Measurements from ENCODE around the gene LCN15. TPM values are rescaled to one million over a fixed set of nuclear protein-coding genes. Genes with fewer than 3 reads are reported as not detected.

LCN15 gene, protein sequence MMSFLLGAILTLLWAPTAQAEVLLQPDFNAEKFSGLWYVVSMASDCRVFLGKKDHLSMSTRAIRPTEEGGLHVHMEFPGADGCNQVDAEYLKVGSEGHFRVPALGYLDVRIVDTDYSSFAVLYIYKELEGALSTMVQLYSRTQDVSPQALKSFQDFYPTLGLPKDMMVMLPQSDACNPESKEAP
- total RNA-seq: not detected in 2 replicates

DNA sequence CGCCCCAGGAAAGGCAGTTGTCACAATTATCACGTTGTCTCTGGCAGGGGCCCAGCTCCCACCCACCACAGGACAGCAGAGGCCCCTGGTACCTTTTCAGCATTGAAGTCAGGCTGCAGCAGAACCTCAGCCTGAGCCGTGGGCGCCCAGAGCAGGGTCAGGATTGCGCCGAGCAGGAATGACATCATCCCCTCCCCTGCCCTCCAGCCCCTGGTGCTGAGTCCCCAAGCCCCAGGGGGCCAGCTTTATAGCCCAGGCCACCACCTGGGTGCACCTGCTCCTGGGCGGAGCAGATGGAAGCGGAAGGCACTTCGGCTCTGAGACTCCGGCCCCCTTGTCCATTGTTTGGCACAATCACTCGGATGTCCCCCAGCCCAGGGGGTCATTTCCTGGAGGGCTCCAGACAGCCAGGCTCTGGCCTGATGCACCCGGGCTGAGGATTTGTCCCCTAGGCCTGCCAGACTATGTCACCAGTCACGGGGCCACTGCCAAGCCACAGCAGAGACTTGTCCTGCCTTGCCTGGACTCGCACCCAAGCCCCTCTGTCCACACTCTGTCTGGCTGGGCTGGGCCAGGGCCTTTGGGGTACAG is at the start of gene LCN15:
TSS of gene LCN15 (minus strand) at position 218 of the 591 bp plus-strand sequence. CDS start at position 188, 30 bp downstream.

DNA sequence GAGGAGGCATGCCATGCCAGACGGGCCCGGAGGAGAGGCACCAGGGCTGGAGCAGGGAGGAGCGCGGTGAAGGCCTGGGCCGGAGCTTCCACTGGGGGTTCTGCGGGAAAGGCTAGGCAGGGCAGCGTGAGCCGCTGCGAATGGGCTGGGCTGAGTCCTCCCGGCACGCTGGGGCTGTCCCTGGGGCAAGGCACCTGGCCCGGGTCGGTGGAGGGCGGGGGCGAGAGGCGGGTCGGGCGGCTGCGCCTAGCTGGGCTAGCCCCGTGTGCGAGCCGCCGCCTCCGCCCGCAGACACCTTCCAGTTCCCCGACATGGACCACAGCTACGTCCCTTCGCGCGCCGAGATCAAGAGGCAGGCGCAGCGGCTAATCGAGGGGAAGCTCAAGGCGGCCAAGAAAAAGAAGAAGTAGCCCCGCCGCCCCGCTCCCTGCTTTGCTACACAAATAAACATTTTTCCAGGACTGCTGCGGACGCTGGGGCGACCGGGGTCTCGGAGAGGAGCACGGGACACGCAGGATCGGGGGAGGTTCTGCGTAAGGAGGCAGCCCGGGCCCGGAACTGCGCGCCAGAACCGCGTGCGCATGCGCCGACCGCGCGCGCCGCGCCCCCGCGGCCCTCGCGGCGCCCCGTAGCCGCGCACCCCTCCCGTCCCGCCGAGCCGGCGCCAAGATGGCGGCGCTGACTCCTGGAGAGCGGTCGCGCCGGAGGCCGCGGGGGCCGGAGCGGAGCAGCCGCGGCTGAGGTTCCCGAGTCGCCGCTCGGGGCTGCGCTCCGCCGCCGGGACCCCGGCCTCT is 43.2 kb upstream of the LCN15 start, which contains the start of gene RABL6:
TSS of gene RABL6 (plus strand) at position 668 of the 794 bp plus-strand sequence. CDS start 249 bp downstream, outside the sequence.

DNA sequence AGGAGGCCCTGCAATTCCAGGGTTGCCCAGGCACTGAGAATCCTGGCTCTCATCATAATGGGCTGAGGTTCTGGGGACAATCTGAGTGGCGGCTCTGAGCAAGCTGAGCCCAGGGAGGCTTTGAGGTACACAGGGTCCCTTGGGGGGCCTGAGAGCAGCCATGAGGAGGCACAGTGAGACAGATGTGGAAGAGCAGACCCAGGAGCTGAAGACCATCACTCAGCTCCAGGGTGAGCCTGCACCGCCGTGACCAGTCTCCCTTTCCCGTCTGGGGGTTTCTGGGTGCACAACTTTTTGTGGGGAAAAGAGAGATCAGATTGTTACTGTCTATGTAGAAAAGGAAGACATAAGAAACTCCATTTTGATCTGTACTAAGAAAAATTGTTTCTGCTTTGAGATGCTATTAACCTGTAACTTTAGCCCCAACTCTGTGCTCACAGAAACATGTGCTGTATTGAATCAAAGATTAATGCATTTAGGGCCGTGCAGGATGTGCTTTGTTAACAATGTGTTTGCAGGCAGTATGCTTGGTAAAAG is 32.0 kb upstream of the LCN15 start, which contains the start of gene CCDC183:
TSS of gene CCDC183 (plus strand) at position 101 of the 537 bp plus-strand sequence. CDS start at position 161, 60 bp downstream.

DNA sequence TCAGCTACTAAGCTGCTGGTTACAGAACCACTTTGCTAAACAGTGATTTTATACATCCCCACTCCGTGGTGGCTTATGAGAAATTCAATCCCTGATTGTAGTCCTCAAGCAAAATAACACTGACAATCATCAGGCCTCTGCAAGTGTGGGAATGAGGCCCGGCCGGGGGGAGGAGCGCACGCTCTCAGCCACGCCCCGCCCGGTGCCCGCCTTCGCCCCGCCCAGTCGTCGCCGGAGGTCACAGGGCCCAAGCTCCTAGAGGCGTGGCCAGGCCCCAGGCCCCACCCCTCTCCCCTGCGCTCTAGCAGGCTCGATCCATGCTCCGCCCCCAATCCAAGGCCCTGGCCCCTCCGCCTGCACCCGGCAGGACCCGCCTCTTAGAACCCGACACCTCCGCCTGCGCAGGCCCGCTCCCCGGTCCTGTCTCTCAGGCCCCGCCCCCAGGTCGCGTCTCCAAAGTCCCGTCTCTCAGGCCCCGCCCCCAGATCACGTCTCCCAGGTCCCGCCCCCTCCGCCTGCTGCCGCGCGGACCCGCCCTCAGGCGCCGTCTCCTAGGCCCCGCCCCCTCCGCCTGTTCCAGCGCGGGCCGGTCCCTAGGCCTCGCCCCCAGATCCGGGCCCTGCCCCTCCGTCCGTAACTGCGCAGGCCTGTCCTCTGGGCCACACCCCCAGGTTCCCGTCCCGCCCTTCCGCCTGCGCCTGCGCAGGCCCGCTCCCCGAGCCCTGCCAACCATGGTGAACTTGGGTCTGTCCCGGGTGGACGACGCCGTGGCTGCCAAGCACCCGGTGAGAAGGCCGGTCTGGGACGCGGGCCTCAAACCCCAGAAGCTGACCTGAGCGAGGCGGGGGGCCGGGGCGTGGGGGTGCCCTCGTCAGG is 26.6 kb upstream of the LCN15 start, which contains the start of gene TMEM141:
TSS of gene TMEM141 (plus strand) at position 705 of the 876 bp plus-strand sequence. CDS start at position 732, 27 bp downstream.

DNA sequence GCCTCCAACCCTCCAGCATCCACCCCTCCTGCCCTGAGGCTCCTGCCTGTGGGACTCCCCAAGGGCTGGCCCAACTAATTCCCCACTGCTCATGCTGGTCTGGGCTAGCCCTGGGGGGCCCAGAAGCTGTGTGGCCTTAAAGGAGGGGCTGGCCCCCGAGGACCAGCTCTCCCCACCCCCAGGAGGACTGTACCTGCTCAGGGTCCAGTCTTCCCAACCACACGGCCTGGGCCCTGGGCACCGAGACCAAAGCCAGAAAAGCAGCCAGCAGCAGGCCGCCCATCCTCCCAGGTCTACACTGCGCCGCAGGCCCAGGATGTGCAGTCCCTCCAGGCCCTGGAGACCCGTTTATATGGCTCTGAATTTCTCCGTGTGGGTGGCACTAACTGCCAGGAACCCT is 16.1 kb downstream of the LCN15 start, which contains the start of gene LCN6:
TSS of gene LCN6 (minus strand) at position 325 of the 400 bp plus-strand sequence. CDS start at position 283, 42 bp downstream.

DNA sequence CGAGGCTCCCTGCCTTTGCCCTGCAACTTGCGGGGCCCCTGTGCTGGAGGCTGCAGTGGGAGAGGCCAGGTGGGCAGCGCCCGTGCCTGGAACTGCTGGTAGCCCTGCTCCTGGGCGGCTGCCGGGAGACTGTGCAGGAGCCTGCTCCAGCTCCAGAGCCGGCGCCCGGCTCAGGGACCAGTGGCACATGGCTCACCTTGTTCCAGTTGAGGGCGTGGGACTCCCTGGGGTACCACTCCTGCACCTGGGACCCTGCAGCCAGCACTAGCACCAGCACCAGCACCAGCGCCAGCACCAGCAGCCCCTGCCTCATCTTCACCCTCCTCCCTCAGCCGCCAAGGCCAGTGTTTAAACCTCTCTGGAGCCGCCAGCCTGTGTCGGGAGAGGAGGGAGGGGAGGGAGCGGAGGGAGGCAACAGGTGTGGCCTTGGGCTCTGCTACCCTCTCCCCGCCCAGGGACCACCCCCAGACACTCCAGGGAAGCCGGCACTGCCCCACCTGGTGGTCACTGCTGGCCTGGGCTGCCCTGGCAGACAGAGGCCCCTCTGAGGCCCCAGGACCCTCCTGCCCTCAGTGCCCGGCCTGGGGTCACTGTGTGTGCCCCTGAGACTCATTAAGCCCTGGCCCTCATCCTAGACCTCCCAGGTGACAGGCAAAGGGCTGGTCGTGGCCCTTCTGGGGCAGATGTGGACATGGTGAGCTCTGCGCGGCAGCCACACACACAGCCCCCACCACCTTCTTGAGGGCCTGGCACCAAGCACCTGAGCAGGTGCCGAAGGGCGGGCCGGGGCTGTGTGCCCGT is 21.5 kb downstream of the LCN15 start, which contains the start of gene LCN10:
TSS of gene LCN10 (minus strand) at position 350 of the 801 bp plus-strand sequence. CDS start at position 313, 37 bp downstream.

DNA sequence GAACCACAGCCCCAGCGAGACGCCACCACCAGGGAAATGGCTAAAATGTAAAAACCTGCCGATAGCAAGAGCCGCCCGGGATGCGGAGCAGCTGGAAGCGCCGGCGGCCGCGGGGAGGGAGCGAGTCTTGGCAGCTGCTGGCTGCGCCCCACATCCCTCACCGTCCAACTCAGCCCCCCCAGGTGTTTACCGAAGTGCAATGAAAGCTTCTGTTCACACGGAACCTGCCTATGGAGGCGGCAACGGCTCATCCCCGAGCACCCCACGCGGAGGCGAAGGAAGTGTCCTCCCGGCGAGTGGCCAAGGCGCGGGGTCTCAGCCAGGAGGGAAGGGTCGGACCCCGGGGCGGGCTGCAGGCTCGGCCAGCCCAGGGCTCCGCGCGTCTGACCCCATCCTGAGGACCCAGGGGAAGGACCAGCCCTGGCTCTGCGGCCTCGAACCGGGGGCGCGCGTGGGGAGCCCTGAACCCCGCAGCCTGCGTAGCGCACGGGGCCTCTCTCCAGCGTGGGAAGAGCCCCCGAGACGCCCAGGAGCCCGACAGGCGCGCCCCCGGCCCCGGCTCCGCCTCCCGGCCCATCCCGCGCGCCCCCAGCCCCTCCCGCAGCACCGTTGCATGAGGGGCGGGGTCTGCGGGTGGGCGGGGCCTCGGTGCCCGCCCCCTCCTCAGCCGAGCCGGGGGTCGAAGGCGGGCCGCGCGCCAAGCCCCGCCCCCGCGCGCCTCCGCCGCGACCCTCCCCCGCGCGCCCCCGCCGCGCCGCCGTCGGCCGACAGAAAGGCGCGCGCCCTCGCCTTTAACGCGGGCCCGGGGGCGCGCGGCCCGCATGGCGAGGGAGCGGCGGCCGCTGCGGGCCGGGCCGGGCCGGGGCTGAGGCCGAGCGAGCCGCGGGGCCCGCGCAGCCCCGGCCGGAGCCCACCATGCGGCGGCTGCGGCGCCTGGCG is 52.3 kb downstream of the LCN15 start, which contains the start of gene DIPK1B:
TSS of gene DIPK1B (plus strand) at position 822 of the 939 bp plus-strand sequence. CDS start at position 916, 94 bp downstream.

Other genes starting within 250 kb of the LCN15 start
- 11.7 and 13.7 TPM in 2 replicates for gene NOTCH1, start 218.5 kb downstream of the LCN15 start, total RNA-seq
- 26.7 and 30.1 TPM in 2 replicates for gene EGFL7, start 101.6 kb downstream of the LCN15 start, total RNA-seq
- 45.6 and 50.7 TPM in 2 replicates for gene AGPAT2, start 77.1 kb downstream of the LCN15 start, total RNA-seq
- 3.2 and 29.0 TPM in 2 replicates for gene DIPK1B, start 51.9 kb downstream of the LCN15 start, total RNA-seq
- not detected in 2 replicates for gene LCN10, start 21.6 kb downstream of the LCN15 start, total RNA-seq
- gene LCN6, start 16.0 kb downstream of the LCN15 start, total RNA-seq: not detected in 2 replicates
- not detected in 2 replicates for gene LCN8, start 6.3 kb downstream of the LCN15 start, total RNA-seq
- gene TMEM141, start 26.8 kb upstream of the LCN15 start, total RNA-seq: 57.3 and 94.1 TPM in 2 replicates
- gene CCDC183, start 31.8 kb upstream of the LCN15 start, total RNA-seq: 1.1 TPM in 1 of 2 replicates, not detected in the other
- 57.3 and 90.6 TPM in 2 replicates for gene RABL6, start 43.4 kb upstream of the LCN15 start, total RNA-seq
- 0.52 and 0.88 TPM in 2 replicates for gene AJM1, start 78.0 kb upstream of the LCN15 start, total RNA-seq
- 101 and 129 TPM in 2 replicates for gene PHPT1, start 84.9 kb upstream of the LCN15 start, total RNA-seq
- 0.91 and 2.2 TPM in 2 replicates for gene MAMDC4, start 87.8 kb upstream of the LCN15 start, total RNA-seq
- gene EDF1, start 101.8 kb upstream of the LCN15 start, total RNA-seq: 305 and 403 TPM in 2 replicates
- 8.5 and 11.9 TPM in 2 replicates for gene TRAF2, start 122.0 kb upstream of the LCN15 start, total RNA-seq
- 127 and 134 TPM in 2 replicates for gene FBXW5, start 180.2 kb upstream of the LCN15 start, total RNA-seq
- not detected in 2 replicates for gene C8G, start 180.7 kb upstream of the LCN15 start, total RNA-seq
- gene LCN12, start 187.8 kb upstream of the LCN15 start, total RNA-seq: not detected in 2 replicates
- gene PTGDS, start 213.0 kb upstream of the LCN15 start, total RNA-seq: 0.39 and 78.2 TPM in 2 replicates
- 1.9 TPM in 1 of 2 replicates, not detected in the other for gene LCNL1, start 218.5 kb upstream of the LCN15 start, total RNA-seq
- 19.1 and 33.0 TPM in 2 replicates for gene PAXX, start 227.9 kb upstream of the LCN15 start, total RNA-seq
- gene CLIC3, start 232.1 kb upstream of the LCN15 start, total RNA-seq: 3.1 and 6.2 TPM in 2 replicates

Data from epithelial cell of alveolus of lung (primary cell).